HG02610 (cell line): ENCODE results near the gene ZBTB22.
"Not testable (repeated sequence)": the region's sequence is repeated elsewhere in the genome, so short reads cannot be mapped to it uniquely, and the experiment has no call there.

Experiments
- ATAC-seq: cut with Tn5 transposase; IDR thresholded peaks from one replicate; pipeline ENCODE4 v1.9.1; 2021; ENCODE audit warnings: mild to moderate bottlenecking, moderate library complexity; ENCODE audit not compliant: unreplicated experiment

Gene ZBTB22, protein sequence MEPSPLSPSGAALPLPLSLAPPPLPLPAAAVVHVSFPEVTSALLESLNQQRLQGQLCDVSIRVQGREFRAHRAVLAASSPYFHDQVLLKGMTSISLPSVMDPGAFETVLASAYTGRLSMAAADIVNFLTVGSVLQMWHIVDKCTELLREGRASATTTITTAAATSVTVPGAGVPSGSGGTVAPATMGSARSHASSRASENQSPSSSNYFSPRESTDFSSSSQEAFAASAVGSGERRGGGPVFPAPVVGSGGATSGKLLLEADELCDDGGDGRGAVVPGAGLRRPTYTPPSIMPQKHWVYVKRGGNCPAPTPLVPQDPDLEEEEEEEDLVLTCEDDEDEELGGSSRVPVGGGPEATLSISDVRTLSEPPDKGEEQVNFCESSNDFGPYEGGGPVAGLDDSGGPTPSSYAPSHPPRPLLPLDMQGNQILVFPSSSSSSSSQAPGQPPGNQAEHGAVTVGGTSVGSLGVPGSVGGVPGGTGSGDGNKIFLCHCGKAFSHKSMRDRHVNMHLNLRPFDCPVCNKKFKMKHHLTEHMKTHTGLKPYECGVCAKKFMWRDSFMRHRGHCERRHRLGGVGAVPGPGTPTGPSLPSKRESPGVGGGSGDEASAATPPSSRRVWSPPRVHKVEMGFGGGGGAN

DNA sequence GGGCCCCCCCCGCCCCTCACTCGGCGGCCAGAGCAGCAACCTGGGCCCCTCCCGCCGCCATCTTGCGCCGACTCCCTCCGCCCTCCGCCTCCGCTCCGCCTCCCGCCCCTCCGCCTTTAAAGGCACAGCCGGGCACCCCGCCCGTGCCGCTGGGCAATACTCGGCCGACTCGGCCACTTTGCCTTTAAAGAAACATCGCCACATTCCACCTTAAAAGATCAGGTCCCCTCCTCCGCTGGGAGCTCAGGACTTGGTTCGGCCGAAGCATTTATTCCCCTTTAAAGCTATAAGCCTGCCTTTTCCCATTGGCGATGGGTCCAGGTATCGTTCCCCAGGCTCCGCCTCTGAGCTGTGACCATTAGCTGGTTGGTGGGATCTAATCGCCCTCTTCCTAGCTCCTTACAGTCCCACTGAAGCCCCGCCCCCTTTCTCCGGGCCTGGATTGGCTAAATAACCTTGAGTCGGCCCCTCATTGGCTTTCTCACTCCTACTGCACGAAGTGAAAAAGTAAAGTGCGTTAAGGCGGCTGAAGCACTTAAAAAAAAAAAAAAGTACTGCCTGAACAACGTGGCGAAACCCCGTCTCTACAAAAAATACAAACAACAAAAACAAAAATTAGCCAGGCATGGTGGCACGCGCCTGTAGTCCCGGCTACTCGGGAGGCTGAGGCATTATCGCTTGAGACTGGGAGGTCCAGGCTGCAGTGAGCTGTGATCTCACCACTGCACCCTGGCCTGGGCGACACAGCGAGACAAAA is at the start of gene ZBTB22:
ZBTB22 (minus strand) TSS at position 76 of the 757 bp plus-strand sequence. CDS start 828 bp downstream, outside the sequence.
- ATAC-seq = peak; percentile 42

DNA sequence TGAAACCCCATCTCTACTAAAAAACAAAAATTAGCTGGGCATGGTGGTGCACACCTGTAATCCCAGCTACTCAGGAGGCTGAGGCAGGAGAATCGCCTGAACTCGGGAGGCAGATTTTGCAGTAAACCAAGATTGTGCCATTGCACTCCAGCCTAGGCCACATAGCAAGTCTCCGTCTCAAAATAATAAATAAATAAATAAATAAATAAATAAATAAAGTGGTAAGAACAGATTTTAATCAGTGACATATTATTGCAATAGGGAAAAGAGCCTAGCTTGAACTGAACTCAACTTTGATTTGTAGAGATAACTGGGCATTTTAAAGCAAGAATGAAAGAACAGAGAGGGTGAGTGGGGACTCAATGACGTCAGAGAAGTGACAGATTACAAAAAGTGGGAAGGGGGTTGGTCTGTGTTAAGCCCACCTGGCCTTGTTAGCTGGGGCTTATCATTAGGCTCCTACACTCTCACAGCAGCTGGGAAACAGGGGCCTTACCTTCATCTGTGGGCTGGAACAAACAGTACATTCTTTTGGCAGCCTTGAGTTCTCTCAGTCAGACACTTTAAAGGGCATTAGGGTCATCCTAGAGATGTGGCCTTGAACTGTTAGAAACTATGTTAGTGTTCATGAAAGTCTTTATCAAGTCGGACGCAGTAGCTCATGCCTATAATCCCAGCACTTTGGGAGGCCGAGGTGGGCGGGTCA is 49.6 kb upstream of the ZBTB22 start:
- no peak for ATAC-seq

DNA sequence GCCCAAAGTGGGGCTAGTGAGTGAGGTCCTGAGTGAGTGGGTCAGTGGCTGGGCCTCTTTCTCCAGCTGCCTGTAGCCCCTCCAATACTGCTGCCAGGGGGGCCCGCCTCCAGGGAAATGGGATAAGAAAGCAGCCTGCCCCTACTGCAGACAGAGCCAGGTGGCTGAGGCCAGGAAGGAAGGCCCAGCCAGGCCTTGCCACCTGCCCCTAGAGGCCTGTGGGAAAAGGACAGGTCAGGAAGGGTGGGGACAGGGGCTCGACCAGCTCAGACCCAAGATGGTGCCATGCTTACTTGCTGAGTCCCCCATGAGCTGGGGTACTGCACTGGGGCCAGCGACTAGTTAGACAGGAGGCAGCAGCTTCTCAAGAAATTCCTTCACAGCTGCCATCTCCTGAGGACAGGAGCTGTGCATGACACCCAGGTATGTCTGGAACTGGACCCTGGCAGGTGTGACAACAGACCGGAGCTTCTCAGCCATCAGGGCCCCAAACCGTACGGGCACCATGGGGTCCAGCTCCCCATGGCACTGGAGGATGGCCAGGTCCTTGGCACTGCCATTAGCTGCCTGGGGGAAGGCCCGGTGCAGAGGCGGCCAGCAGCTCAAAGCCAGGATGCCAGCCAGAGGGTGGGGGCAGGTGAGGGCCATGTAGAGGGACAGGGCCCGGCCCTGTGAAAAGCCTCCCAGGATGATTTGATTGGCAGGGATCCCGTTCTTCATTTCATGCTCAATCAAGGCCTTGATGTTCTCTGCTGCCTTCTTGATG is 47.8 kb upstream of the ZBTB22 start:
- ATAC-seq = not testable (repeated sequence)

DNA sequence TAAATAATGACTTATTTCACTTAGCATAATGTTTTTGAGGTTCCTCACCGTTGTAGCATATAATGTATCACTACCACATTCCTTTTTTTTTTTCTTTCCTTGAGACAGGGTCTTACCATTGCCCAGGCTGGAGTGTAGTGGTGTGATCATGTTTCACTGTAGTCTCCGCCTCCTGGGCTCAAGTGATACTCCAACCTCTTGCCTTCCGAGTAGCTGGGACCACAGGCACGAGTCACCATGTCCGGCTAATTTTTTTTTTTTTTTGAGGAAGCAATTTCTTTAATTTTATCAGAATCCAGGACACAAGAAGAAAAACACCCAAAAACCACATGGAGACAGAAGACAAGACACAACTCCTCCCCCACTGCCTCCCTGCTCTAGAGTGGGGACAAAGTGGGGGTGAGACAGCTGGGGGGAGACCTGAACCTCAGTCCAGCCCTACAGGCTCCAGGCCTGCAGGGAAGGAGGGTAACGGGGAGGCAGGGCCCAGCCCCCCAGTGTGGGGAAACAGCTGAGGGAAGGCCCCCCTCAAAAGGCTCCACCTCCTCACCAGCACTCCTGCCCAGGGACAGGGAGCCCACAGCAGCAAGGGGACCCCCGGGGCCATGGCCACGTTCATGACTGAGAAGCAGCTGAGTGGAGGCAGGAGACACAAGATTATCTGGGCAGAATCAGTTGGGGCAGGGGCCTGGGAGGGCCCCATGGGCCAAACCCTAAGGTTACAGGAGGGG is 47.1 kb upstream of the ZBTB22 start:
- ATAC-seq = not testable (repeated sequence)

DNA sequence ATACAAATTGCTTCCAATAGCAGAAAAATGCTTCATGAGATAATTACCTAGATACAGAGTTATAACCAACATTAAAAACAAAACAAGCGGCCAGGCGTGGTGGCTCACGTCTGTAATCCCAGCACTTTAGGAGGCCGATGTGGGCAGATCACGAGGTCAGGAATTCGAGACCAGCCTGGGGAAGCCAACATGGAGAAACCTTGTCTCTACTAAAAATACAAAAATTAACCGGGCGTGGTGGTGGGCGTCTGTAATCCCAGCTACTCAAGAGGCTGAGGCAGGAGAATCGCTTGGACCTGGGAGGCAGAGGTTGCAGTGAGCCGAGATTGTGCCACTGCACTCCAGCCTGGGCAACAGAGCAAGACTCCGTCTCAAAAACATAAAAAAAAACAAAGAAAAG is 45.9 kb upstream of the ZBTB22 start:
- not testable (repeated sequence) for ATAC-seq

DNA sequence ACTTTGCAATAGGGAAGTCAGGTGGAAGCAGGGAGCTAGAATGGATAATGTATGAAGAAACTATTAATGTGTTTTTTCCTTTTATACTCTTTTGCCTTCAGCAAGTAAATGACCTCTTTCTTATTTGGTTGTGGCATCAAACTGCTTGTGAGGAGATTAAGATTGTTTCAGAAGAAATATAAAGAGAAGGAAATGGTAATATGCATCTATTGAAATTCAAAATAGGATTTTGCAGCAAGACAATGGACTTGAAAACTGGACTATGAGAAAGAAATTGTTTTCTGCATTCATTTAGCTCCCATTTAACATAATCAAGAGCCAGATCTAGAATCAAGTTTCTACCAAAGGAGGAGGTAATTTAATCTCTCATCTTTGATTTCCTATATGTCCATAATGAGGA is 41.8 kb upstream of the ZBTB22 start:
- ATAC-seq = no peak

DNA sequence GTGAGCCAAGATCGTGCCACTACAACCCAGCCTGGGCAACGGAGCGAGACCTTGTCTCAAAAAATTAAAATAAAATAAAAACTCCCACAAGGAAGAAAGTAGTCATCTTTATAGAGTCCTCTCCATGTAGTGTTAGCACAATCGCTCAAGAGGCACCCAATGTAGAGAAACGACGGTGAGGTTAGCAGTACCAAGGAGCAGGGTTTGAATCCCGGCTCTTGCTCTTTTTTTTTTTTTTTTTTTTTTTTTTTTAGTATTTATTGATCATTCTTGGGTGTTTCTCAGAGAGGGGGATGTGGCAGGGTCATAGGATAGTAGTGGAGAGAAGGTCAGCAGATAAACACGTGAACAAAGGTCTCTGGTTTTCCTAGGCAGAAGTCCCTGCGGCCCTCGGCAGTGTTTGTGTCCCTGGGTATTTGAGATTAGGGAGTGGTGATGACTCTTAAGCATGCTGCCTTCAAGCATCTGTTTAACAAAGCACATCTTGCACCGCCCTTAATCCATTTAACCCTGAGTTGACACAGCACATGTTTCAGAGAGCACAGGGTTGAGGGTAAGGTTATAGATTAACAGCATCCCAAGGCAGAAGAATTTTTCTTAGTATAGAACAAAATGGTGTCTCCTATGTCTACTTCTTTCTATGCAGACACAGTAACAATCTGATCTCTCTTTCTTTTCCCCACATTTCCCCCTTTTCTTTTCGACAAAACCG is 39.8 kb upstream of the ZBTB22 start:
- not testable (repeated sequence) for ATAC-seq

DNA sequence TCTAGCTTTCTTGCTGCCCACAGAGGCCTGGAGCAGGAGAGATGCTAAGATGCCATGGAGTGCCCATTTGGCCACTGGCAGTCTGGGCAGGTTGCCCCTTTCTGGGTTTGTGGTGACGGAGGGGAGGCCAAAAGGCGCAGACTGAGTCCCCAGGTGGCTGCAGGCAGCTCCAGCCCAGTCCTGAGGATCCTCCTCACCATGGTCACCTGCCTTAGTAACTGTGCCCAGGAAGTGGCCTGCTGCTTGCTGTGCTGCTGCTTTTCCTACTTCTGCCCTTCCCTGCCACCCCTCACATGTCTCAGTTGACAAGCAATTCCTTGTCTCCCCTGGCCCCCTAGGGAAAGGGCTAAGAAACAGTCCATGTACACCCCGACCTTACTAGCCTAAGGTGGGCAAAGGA is 38.8 kb upstream of the ZBTB22 start:
- ATAC-seq = no peak

DNA sequence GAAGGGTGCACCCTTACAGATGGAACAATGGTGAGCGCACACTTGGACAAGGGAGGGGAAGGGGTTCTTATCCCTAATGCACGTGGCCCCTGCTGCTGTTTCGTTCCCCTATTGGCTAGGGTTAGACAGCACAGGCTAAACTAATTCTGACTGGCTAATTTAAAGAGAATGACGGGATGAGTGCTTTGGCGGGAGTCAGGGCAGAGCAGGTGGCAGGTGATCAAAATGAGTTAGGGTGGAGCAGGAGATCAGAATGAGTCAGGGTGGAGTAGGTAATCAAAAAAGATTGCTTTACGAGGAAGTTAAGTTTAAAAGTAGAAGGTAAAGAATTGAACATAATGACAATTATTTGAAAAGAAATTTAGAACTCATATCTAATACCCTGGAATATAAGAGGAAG is 38.3 kb upstream of the ZBTB22 start:
- not testable (repeated sequence) for ATAC-seq

DNA sequence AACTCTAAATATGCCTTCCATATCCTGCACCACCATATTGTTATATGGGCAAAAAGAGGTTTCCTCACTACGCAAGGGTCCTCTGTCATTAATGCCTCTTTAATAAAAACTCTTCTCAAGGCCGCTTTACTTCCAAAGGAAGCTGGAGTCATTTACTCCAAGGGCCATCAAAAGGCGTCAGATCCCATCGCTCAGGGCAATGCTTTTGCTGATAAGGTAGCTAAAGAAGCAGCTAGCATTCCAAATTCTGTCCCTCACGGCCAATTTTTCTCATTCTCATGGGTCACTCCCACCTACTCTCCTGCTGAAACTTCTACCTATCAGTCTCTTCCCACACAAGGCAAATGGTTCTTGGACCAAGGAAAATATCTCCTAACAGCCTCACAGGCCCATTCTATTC is 30.3 kb upstream of the ZBTB22 start:
- no peak for ATAC-seq

DNA sequence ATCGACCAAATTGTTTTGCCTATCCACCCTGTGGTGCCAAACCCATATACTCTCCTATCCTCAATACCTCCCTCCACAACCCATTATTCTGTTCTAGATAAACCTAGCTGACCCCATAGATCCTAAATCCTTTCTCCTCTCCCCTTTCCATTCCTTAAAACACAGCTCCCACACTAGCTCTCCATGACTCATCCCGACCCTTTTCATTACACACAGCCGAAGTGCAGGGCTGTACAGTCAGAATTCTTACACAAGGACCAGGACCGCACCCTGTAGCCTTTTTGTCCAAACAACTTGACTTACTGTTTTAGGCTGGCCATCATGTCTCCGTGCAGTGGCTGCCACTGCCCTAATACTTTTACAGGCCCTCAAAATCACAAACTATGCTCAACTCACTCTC is 29.4 kb upstream of the ZBTB22 start:
- not testable (repeated sequence) for ATAC-seq

DNA sequence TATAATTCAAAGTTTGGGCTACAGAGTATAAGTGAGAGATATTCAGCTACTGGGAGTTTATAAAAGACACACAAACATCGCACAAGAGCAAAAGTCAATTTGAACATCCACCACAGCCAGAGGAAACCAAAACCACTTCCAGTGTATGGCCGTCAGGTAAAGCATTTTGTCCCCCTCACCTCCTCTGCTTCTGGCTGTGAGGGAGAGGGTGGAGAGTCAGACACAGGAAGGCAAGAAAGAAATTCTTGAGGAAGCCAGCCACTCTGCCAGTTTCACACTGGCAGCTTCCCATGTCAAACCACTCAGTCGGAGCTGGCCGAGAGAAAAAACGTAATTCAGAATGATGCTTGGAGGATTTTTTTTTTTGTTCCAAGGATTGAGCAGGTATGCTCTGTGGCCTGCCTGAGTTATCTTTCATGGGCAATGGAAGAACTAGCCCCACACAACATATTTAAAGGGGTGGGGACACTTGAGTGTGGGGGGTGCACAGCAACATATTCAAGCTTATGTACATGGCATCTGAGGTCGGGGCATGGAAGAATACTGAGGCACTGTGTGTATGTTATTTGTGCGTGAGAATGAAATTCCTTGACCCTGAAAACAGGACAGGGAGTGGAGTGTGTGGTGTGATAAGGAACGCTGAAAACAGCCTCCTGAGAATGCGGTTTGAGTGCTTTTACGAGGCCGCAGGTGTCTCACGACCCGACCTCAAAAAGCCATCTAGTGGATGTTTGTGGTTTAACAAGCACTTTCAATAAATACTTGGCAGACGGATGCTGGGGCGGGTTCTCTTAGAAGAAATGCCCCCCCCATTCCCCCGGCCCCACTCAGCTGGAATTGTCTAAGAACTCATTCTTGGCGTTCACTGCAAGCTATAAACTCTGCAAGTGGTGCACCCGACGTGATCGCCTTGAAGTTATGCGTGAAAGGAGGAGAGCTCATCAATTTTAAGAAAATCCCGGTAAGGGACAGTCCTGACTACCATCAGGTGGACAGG is 27.5 kb upstream of the ZBTB22 start:
- no peak for ATAC-seq

DNA sequence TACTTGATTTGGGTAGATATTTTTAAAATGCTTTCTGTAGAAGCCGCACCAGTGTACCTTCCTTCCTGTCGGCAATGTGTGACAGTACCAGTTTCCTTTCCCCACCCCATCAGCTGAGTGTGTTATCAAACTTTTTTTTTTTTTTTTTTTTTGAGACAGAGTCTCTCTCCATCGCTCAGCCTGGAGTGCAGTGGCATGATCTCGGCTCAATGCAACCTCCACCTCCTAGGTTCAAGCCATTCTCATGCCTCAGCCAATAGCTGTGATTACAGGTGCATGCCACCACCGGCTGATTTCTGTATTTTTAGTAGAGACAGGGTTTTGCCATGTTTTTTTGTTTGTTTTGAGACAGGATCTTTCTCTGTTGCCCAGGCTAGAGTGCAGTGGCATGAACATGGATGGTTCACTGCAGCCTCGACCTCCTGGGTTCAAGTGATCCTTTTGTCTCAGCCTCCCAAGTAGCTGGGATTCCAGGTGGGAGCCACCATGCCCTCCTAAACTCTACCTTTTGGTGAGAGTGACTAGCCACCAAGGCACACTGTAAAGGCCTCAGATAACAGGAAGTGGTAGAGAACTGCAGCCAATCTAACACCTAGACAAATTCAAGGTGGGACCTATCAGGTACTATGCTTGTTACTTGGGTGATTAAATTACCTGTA is 26.5 kb upstream of the ZBTB22 start:
- ATAC-seq = peak; percentile 38

DNA sequence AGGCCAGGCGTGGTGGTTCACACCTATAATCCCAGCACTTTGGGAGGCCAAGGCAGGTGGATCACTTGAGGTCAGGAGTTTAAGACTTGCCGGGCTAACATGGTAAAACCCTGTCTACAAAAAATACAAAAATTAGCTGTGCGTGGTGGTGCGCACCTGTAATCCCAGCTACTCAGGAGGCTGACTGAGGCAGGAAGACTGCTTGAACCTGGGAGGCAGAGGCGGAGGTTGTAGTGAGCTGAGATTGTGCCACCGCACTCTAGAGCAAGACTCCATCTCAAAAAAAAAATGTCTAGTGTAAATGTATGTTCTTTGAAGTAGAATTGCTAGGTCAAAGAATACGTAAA is 26.0 kb upstream of the ZBTB22 start:
- ATAC-seq = not testable (repeated sequence)

DNA sequence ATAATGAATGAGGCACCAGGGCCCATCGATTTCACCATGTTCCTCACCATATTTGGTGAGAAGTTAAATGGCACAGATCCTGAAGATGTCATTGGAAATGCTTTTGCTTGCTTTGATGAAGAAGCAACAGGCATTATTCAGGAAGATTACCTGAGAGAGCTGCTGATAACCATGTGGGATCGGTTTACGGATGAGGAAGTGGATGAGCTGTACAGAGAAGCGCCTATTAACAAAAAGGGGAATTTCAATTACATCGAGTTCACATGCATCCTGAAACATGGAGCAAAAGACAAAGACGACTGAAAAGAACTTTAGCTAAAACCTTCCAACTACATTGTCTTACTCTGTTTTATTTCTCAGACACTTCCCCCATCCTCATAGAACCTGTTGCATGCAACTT is 21.6 kb upstream of the ZBTB22 start:
- no peak for ATAC-seq

DNA sequence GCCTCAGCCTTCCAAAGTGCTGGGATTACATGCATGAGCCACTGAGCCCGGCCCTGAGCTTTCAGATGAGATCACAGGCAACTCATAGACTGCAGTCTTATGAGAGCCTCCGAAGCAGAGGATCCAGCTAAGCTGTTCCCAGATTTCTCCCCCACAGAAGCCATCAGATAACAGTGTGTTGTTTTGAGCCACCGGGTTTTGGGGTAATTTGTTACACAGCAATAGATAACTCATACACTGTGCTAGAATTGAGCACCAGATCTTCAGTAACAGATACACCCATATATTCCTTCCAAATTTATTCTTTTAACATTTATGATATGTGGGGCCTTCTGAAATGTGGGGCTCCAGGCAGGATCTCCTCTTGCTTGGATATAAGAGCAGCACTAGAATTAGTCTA is 19.0 kb upstream of the ZBTB22 start:
- no peak for ATAC-seq

DNA sequence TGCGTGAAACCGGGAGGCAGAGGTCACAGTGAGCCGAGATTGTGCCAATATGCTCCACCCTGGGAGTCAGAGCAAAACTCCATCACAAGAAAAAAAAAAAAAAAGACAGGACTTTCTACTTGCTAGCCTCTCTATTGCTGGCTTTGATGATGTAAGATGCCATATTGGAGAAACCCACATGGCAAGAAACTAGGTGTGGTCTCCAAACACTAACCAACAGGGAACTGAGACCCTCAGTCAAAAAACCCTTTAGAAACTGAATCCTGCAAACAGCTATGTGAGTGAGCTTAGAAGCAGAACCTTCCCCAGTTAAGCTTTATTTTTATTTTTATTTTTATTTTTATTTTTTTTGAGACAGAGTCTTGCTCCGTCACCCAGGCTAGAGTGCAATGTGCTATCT is 18.4 kb upstream of the ZBTB22 start:
- ATAC-seq = no peak
